Measurements from ENCODE around the gene TRAM1L1.

- TF ChIP-seq POLR2A (IDR thresholded peaks at IDR 0.05) (no peak), EP300 (IDR thresholded peaks at IDR 0.05) (no peak), POLR2AphosphoS5 (IDR thresholded peaks at IDR 0.05) (no peak)
- TF ChIP-seq, protein P1, sequence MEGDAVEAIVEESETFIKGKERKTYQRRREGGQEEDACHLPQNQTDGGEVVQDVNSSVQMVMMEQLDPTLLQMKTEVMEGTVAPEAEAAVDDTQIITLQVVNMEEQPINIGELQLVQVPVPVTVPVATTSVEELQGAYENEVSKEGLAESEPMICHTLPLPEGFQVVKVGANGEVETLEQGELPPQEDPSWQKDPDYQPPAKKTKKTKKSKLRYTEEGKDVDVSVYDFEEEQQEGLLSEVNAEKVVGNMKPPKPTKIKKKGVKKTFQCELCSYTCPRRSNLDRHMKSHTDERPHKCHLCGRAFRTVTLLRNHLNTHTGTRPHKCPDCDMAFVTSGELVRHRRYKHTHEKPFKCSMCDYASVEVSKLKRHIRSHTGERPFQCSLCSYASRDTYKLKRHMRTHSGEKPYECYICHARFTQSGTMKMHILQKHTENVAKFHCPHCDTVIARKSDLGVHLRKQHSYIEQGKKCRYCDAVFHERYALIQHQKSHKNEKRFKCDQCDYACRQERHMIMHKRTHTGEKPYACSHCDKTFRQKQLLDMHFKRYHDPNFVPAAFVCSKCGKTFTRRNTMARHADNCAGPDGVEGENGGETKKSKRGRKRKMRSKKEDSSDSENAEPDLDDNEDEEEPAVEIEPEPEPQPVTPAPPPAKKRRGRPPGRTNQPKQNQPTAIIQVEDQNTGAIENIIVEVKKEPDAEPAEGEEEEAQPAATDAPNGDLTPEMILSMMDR (IDR thresholded peaks at IDR 0.05): no peak
Observed at GRCh38 chr4:117068120-117068519, 17.3 kb downstream of the TRAM1L1 start.
